Vagina (tissue), 2 donors: ENCODE data around the gene ZNF446.

Experiments
- CTCF ChIP-seq, 3 experiments: fragments of 450-650 bp in 2 of 3; fragments of 200-600 bp in 1 of 3; sonication (generic) in 1 of 3; IDR thresholded peaks; one replicate each; pipeline ENCODE4 v1.5.1; 2017 to 2019; ENCODE audit warnings: antibody characterized with exemption in 3 of 3, mild to moderate bottlenecking in 2 of 3, moderate library complexity in 2 of 3
- POLR2A ChIP-seq, 2 donors: fragments of 450-650 bp; IDR thresholded peaks; one replicate each; pipeline ENCODE4 v1.6.1; 2017; ENCODE audit warnings: antibody characterized with exemption in 2 of 2, mild to moderate bottlenecking in 2 of 2, moderate library complexity in 2 of 2
- POLR2AphosphoS5 ChIP-seq, 2 donors: sonication (generic); formaldehyde crosslinking; IDR thresholded peaks; one replicate each; pipeline ENCODE4 v1.9.0; 2017; ENCODE audit warnings: antibody characterized with exemption in 2 of 2, mild to moderate bottlenecking in 2 of 2, low read depth in 1 of 2; ENCODE audit not compliant: insufficient read depth in 1 of 2

GRCh38 chr19:58520257-58520599, 44.1 kb downstream of the ZNF446 start:
- no peak for TF ChIP-seq CTCF (IDR thresholded peaks at IDR 0.05)
- TF ChIP-seq POLR2A (IDR thresholded peaks at IDR 0.05), result no peak
- no peak for TF ChIP-seq POLR2AphosphoS5 (IDR thresholded peaks at IDR 0.05; ENCODE audit: insufficient read depth in 1 of 2, low read depth in 1 of 2)
